GM10248 (cell line): ENCODE results near the gene LINGO4.

Experiments used
- CTCF ChIA-PET: fragments of 300-600 bp; sonication (Branson Sonifier 250); formaldehyde crosslinking; extraction: SDS; loops from one replicate; lab custom pipeline; 2021; ENCODE audit warnings: antibody characterized with exemption; lab: Yijun Ruan, JAX
- POLR2A ChIA-PET: fragments of 350-650 bp; sonication (Branson Sonifier 250); formaldehyde crosslinking; extraction: SDS; loops from one replicate; lab custom pipeline; 2020; ENCODE audit warnings: antibody characterized with exemption; lab: Yijun Ruan, JAX
- DNase-seq: peaks from one replicate; pipeline ENCODE4 v3.0.0; 2012; ENCODE audit errors: extremely low spot score
- CTCF ChIP-seq: IDR thresholded peaks from 2 replicates; pipeline ENCODE4 v1.5.1; 2012; ENCODE audit warnings: mild to moderate bottlenecking, low read depth; ENCODE audit errors: extremely low read depth, missing control alignments, control extremely low read depth

The LINGO4 gene

GRCh38 chr1:151803915-151804314 is 1.3 kb downstream of the LINGO4 start:
- CTCF ChIA-PET = no interaction called here

GRCh38 chr1:151803164-151803563 is 2.1 kb downstream of the LINGO4 start:
- POLR2A ChIA-PET = no interaction called here

More at GRCh38 chr1:151803915-151804314, 1.3 kb downstream of the LINGO4 start:
- TF ChIP-seq CTCF = no peak
- no peak for DNase-seq
- POLR2A ChIA-PET = no interaction called here

GRCh38 chr1:151802372-151802771 is 2.8 kb downstream of the LINGO4 start:
- ChIA-PET POLR2A (no interaction called here), CTCF (interaction anchor here (0.7 to 1.1 kb wide), 2 partner anchors 9 to 12 kb away, joined by 4 to 5 read pairs; partner anchors contain the start of gene TDRKH)
- TF ChIP-seq CTCF = no peak
- DNase-seq = no peak

More at GRCh38 chr1:151803164-151803563, 2.1 kb downstream of the LINGO4 start:
- DNase-seq = no peak
- CTCF ChIA-PET = interaction anchor here (0.7 kb wide), 1 partner anchor 13 kb away, joined by 4 read pairs; the partner anchor contains the start of gene TDRKH
- no peak for TF ChIP-seq CTCF

- ChIA-PET POLR2A (no interaction called here), CTCF (interaction anchor here (1.1 kb wide), 1 partner anchor 9 kb away, joined by 5 read pairs; no protein-coding TSS in a partner anchor)
- no peak for DNase-seq
- no peak for TF ChIP-seq CTCF
Measured at GRCh38 chr1:151801846-151802245, 3.4 kb downstream of the LINGO4 start.

GRCh38 chr1:151801310-151801820 is 3.9 kb downstream of the LINGO4 start:
- DNase-seq = no peak
- CTCF ChIA-PET = interaction anchor here (1.1 kb wide), 1 partner anchor 10 kb away, joined by 5 read pairs; no protein-coding TSS in a partner anchor
- POLR2A ChIA-PET = no interaction called here
- TF ChIP-seq CTCF = no peak

- ChIA-PET POLR2A (no interaction called here), CTCF (no interaction called here)
- TF ChIP-seq CTCF = no peak
- no peak for DNase-seq
Measured at GRCh38 chr1:151800830-151801229, 4.4 kb downstream of the LINGO4 start.
